Pulmonary artery endothelial cell (primary cell): ENCODE data around the gene IGF2R. TPM values are rescaled to one million over a fixed set of nuclear protein-coding genes. Genes with fewer than 3 reads are reported as not detected.

Experiments used
- DNase-seq: peaks from one replicate; pipeline ENCODE4 v3.0.0-alpha.2; 2011; ENCODE audit warnings: low read depth, low spot score
- total RNA-seq: library from RNA; depleted of rRNA; stranded (reverse); fragments of >200 nt; gene quantifications from 2 replicates; pipeline ENCODE4 v1.2.3, GENCODE V29; 2014

Gene IGF2R
- total RNA-seq, 1 donor from 2014 or later: 63.2 TPM

- no peak for DNase-seq
Observed at GRCh38 chr6:159976686-159977254, 7.9 kb downstream of the IGF2R start.

- no peak for DNase-seq
Observed at GRCh38 chr6:159977255-159977903, 8.5 kb downstream of the IGF2R start.

DNA sequence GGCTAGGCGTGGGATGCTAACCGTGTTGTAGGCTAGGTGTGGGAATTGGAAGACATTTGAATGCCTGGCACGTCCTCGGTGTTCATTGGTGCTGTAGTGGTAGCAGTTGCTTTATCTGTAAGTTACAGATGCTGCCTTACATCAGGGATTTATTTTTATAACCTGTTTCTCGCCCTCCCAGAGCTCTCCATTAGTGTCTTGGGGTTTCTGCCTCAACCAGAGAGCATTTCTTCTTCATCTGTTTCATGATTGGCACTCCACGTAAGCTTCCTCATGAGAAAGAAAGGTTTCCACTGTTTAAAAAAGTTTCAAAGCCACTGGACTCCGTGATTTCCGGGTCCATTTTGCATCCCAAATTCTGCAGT lies 9.0 kb downstream of the IGF2R start:
- DNase-seq: no peak

GRCh38 chr6:159978291-159979135 lies 9.6 kb downstream of the IGF2R start:
- DNase-seq: no peak

DNA sequence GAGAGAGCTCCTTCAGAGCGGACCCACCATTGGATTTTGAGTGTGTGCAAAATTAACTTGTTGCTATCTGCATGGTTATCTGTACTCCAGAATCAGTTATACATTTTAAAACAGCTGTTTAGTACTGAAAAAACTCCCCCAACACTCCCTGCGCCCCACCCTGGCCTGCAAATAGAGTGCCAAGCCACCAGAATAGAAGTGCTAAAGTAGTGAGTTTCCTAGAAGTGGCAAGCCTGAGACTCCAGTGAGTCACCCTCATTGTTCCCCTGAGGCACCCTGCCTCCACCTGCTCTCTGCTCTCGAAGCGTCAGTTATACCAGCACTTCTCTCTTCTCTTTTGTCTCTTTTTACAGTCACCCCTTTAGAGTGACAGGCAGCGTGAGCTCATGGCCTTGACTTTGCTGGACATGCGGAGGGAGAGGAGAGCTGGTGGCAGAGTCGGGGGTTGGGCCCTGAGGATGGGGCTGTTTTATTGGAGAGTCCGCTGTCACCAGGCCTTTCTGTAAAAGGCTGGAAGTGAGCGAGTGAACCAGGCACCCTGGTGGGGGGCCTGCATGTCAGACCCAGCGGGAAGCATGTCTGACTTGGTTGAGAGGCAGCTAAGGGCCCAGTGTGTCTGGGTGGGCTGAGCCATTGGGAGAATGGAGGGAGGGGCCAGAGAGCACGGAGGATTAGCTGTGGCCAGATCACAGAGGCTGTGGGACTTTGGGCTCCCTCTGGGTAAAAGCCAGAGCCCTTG lies 10.4 kb downstream of the IGF2R start:
- no peak for DNase-seq

GRCh38 chr6:159980474-159980873 lies 11.6 kb downstream of the IGF2R start:
- DNase-seq: no peak

- DNase-seq: no peak
Observed at GRCh38 chr6:159981071-159981402, 12.2 kb downstream of the IGF2R start.

GRCh38 chr6:159981403-159982245 lies 12.7 kb downstream of the IGF2R start:
- peak; percentile 94 for DNase-seq

GRCh38 chr6:159982731-159983506 lies 14.0 kb downstream of the IGF2R start:
- no peak for DNase-seq

GRCh38 chr6:159983641-159984080 lies 14.8 kb downstream of the IGF2R start:
- no peak for DNase-seq

- DNase-seq: no peak
Observed at GRCh38 chr6:159984268-159984786, 15.4 kb downstream of the IGF2R start.

- DNase-seq: no peak
Observed at GRCh38 chr6:159985296-159985945, 16.5 kb downstream of the IGF2R start.

GRCh38 chr6:159988983-159989454 lies 20.1 kb downstream of the IGF2R start:
- DNase-seq: no peak

GRCh38 chr6:159989492-159990480 lies 20.9 kb downstream of the IGF2R start:
- no peak for DNase-seq

DNA sequence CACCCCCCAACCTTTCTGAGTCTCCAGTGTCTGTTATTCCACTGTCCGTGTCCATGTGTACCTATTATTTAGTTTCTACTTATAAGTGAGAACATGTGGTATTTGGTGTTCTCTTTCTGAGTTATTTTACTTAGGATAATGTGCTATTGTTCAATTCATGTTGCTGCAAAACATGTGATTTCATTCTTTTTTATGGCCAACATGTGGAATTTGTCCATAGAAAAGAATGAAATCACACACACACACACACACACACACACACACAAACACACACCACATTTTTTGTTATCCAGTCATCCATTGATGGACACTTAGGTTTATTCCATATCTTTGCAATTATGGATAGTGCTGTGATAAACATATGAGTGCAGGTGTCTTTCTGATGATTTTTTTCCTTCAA lies 23.5 kb downstream of the IGF2R start:
- no peak for DNase-seq

DNA sequence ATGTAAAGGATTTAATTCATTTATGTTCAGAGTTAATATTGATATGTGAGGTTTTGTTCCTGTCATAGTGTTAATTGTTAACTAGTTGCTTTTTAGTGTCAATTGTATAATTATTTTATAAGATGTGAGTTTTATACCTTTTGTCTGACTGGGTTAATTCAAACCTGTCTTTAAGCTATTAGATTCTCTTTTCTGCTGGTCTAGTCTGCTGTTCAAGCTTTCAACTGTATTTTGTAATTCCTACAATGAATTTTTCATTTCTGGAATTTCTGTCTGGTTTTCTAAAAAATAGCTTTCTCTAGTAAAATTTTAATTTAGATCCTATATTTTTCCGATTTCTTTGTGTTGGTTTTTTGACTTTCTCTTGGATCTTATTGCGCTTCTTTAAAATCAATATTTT lies 26.5 kb downstream of the IGF2R start:
- DNase-seq: no peak

GRCh38 chr6:159996087-159996622 lies 27.3 kb downstream of the IGF2R start:
- no peak for DNase-seq
